GM13977 (cell line): ENCODE measurements around the gene SEMA6B.

Experiments
- DNase-seq: peaks from one replicate; pipeline ENCODE4 v3.0.0; 2012; ENCODE audit warnings: low spot score
- CTCF ChIP-seq: IDR thresholded peaks from 2 replicates; pipeline ENCODE4 v1.5.1; 2012; ENCODE audit warnings: mild to moderate bottlenecking, control low read depth; ENCODE audit not compliant: insufficient read depth; ENCODE audit errors: extremely low read depth, missing control alignments
- in situ Hi-C: fragments of 300-500 bp; cut with MboI; formaldehyde crosslinking; loops from one replicate; pipeline ENCODE4 v1.12.0; 2022; ENCODE audit warnings: low sequenced_read_pairs, low pct_unique_long_range_greater_than_20kb, mixed read lengths, inconsistent platforms; ENCODE audit not compliant: unreplicated experiment

The SEMA6B gene

GRCh38 chr19:4523306-4524110 lies 36.0 kb downstream of the SEMA6B start:
- DNase-seq, result peak; percentile 76
- peak; percentile 83 for TF ChIP-seq CTCF

GRCh38 chr19:4522291-4523002 lies 37.0 kb downstream of the SEMA6B start:
- in situ Hi-C loops, result loop anchor here (10.0 kb wide), 1 partner anchor 248 kb away; the partner anchor contains the start of gene SHD
- no peak for TF ChIP-seq CTCF
- no peak for DNase-seq

More at GRCh38 chr19:4523306-4524110, 36.0 kb downstream of the SEMA6B start:
- in situ Hi-C loops, result loop anchor here (10.0 kb wide), 1 partner anchor 249 kb away; the partner anchor contains the start of gene SHD

- in situ Hi-C loops, result loop anchor here (10.0 kb wide), 1 partner anchor 247 kb away; the partner anchor contains the start of gene SHD
- no peak for TF ChIP-seq CTCF
- no peak for DNase-seq
Observed at GRCh38 chr19:4521888-4522242, 37.6 kb downstream of the SEMA6B start.

GRCh38 chr19:4521170-4521887 lies 38.2 kb downstream of the SEMA6B start:
- in situ Hi-C loops, result loop anchor here (10.0 kb wide), 1 partner anchor 247 kb away; the partner anchor contains the start of gene SHD
- DNase-seq, result no peak
- TF ChIP-seq CTCF, result no peak

- DNase-seq, result no peak
- in situ Hi-C loops, result loop anchor here (10.0 kb wide), 1 partner anchor 245 kb away; the partner anchor contains the start of gene SHD
- no peak for TF ChIP-seq CTCF
Observed at GRCh38 chr19:4519521-4520277, 39.8 kb downstream of the SEMA6B start.

- DNase-seq, result no peak
- TF ChIP-seq CTCF, result no peak
- in situ Hi-C loops, result no loop called here
Observed at GRCh38 chr19:4519172-4519496, 40.4 kb downstream of the SEMA6B start.
